ENCODE results near the gene MTG2. TPM values are rescaled to one million over a fixed set of nuclear protein-coding genes. Genes with fewer than 3 reads are reported as not detected.

Gene MTG2
- total and polyA plus RNA-seq, 2 of the 4 experiments (the other 2 are of a cell fraction): 11.5 to 25.2 TPM

DNA sequence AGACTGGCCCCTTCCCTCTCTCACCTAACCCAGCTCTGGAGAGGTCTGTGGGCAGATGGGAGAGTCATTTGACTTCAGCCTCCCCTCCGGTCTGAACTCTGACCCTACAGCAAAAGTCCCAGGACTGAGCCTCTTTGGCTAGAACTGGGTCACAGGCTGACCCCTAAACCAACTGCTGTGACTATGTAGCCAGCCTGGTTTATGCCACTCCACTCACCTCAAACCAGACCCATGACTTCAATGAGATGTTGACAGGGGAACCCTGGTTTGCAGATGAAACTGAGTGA, 54.6 kb downstream of the MTG2 start:
- H3K36me3 ChIP-seq (ENCODE audit: control insufficient read depth, insufficient read depth, low read length): peaks cover 8% of the 10 kb centered on the region; the same call in 1 of the 2 replicates
- peaks cover 4% of the 10 kb centered on the region for H3K4me1 ChIP-seq (ENCODE audit: control insufficient read depth, insufficient read depth, low read length)
- no peak overlapping the region for H2AK5ac ChIP-seq (ENCODE audit: low read depth, low read length)
- H2AFZ ChIP-seq (replicated peaks; ENCODE audit: low read length, poor library complexity): no peak overlapping the region
- H3K4me3 ChIP-seq (ENCODE audit: insufficient read depth, low read depth, low read length): no peak overlapping the region
- no peak overlapping the region for H3K4me2 ChIP-seq (ENCODE audit: low read depth, low read length)
- dilution Hi-C loops (cut with HindIII; ENCODE audit: low sequenced_read_pairs, unreplicated experiment) (no loop called here), intact Hi-C loops (cut with micrococcal nuclease) (no loop called here), in situ Hi-C loops (cut with MboI; ENCODE audit: low sequenced_read_pairs) (no loop called here)
- H4K91ac ChIP-seq (ENCODE audit: insufficient read depth, low read depth, low read length): no peak overlapping the region
- H2BK20ac ChIP-seq (ENCODE audit: low read depth, low read length): no peak overlapping the region
- H4K5ac ChIP-seq (ENCODE audit: low read depth, low read length): no peak overlapping the region
- H3K23ac ChIP-seq (ENCODE audit: low read depth, low read length): no peak overlapping the region
- H4K20me1 ChIP-seq (ENCODE audit: insufficient read depth, low read length): peaks cover 32% of the 10 kb centered on the region
- no peaks in the 10 kb centered on the region for H3K9me1 ChIP-seq (ENCODE audit: insufficient read depth, low read length)
- H2BK5ac ChIP-seq (ENCODE audit: low read depth, low read length, poor library complexity, severe bottlenecking): no peak overlapping the region
- ATAC-seq (ENCODE audit: low read depth) (no peak), DNase-seq (no peak)
- H3K27me3 ChIP-seq (ENCODE audit: control insufficient read depth, insufficient read depth, low read length): peaks cover 13% of the 10 kb centered on the region
- no peak overlapping the region for H2BK15ac ChIP-seq (ENCODE audit: low read depth, low read length)
- WGBS, 2 experiments (ENCODE audit: extremely low coverage in 2 of 2, insufficient read length in 1 of 2): no CpG with 5 or more reads among the region's 1 CpG
- no peak overlapping the region for H3K4ac ChIP-seq (ENCODE audit: low read depth, low read length)
- no peak overlapping the region for H3K27ac ChIP-seq (ENCODE audit: insufficient read depth, low read length)
- CTCF ChIA-PET: no interaction called here
- no peak overlapping the region for H2BK120ac ChIP-seq (ENCODE audit: low read depth, low read length)
- no peak overlapping the region for H4K8ac ChIP-seq (ENCODE audit: low read depth in 2 of 2, low read length in 2 of 2)
- H3K79me1 ChIP-seq (ENCODE audit: low read depth in 1 of 2, low read length in 2 of 2): peaks cover 15 to 34% of the 10 kb centered on the region in 2 experiments
- TF ChIP-seq POLR2A (IDR thresholded peaks at IDR 0.05; ENCODE audit: low read depth, low read length) (no peak), RAD21 (IDR thresholded peaks at IDR 0.05; ENCODE audit: low read length) (no peak), CEBPB (IDR thresholded peaks at IDR 0.05; ENCODE audit: low read depth, low read length) (no peak), CHD1 (IDR thresholded peaks at IDR 0.05; ENCODE audit: low read depth, low read length) (no peak), RCOR1 (IDR thresholded peaks at IDR 0.05; ENCODE audit: insufficient replicate concordance, low read length) (no peak), SMC3 (IDR thresholded peaks at IDR 0.05; ENCODE audit: low read depth, low read length) (no peak), NFE2L2 (IDR thresholded peaks at IDR 0.05; ENCODE audit: low read depth, low read length) (no peak), BHLHE40 (IDR thresholded peaks at IDR 0.05; ENCODE audit: low read depth, low read length) (no peak), MXI1 (IDR thresholded peaks at IDR 0.05; ENCODE audit: borderline replicate concordance, low read depth, low read length) (no peak), MAZ (IDR thresholded peaks at IDR 0.05; ENCODE audit: borderline replicate concordance, low read depth, low read length) (no peak), RFX5 (IDR thresholded peaks at IDR 0.05; ENCODE audit: low read depth, low read length) (no peak), MAFK (IDR thresholded peaks at IDR 0.05; ENCODE audit: low read depth, low read length) (no peak), FOS (IDR thresholded peaks at IDR 0.05; ENCODE audit: low read depth, low read length) (no peak)
- TF ChIP-seq, protein P1, sequence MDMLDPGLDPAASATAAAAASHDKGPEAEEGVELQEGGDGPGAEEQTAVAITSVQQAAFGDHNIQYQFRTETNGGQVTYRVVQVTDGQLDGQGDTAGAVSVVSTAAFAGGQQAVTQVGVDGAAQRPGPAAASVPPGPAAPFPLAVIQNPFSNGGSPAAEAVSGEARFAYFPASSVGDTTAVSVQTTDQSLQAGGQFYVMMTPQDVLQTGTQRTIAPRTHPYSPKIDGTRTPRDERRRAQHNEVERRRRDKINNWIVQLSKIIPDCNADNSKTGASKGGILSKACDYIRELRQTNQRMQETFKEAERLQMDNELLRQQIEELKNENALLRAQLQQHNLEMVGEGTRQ (IDR thresholded peaks at IDR 0.05; ENCODE audit: low read depth, low read length): no peak
- TF ChIP-seq, protein P2, sequence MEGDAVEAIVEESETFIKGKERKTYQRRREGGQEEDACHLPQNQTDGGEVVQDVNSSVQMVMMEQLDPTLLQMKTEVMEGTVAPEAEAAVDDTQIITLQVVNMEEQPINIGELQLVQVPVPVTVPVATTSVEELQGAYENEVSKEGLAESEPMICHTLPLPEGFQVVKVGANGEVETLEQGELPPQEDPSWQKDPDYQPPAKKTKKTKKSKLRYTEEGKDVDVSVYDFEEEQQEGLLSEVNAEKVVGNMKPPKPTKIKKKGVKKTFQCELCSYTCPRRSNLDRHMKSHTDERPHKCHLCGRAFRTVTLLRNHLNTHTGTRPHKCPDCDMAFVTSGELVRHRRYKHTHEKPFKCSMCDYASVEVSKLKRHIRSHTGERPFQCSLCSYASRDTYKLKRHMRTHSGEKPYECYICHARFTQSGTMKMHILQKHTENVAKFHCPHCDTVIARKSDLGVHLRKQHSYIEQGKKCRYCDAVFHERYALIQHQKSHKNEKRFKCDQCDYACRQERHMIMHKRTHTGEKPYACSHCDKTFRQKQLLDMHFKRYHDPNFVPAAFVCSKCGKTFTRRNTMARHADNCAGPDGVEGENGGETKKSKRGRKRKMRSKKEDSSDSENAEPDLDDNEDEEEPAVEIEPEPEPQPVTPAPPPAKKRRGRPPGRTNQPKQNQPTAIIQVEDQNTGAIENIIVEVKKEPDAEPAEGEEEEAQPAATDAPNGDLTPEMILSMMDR (conservative IDR thresholded peaks at IDR 0.05; ENCODE audit: low read depth, low read length): no peak
- TF ChIP-seq, protein P3, sequence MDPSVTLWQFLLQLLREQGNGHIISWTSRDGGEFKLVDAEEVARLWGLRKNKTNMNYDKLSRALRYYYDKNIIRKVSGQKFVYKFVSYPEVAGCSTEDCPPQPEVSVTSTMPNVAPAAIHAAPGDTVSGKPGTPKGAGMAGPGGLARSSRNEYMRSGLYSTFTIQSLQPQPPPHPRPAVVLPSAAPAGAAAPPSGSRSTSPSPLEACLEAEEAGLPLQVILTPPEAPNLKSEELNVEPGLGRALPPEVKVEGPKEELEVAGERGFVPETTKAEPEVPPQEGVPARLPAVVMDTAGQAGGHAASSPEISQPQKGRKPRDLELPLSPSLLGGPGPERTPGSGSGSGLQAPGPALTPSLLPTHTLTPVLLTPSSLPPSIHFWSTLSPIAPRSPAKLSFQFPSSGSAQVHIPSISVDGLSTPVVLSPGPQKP (IDR thresholded peaks at IDR 0.05; ENCODE audit: borderline replicate concordance, low read depth, low read length): no peak
- H2AK9ac ChIP-seq (replicated peaks; ENCODE audit: low read depth, low read length, poor library complexity): no peak overlapping the region
- H3K9me3 ChIP-seq (ENCODE audit: control insufficient read depth, insufficient read depth, low read length): peaks cover 4% of the 10 kb centered on the region
- POLR2A ChIA-PET (ENCODE audit: unreplicated experiment): no interaction called here
- H3K9ac ChIP-seq (ENCODE audit: low read depth, low read length): no peak overlapping the region
- no peak overlapping the region for H3K56ac ChIP-seq (ENCODE audit: extremely low read depth, insufficient read depth, low read length)
- H3K14ac ChIP-seq (replicated peaks; ENCODE audit: low read depth, low read length): no peak overlapping the region
- H3K18ac ChIP-seq (ENCODE audit: low read depth, low read length): no peak overlapping the region
- BruUV-seq (replicated peaks): no TSS peak

Data from IMR-90 (cell line).